HEK293 (cell line): ENCODE data around the gene SERPINB8.

Experiments used
- ZNF341 ChIP-seq: fragments of 450-650 bp; formaldehyde crosslinking; IDR thresholded peaks from 2 replicates; pipeline ENCODE4; 2016; ENCODE audit warnings: low read depth, missing biosample characterization, missing genetic modification characterization
- TF ChIP-seq, protein P1 (sequence below): fragments of 450-650 bp; formaldehyde crosslinking; IDR thresholded peaks from 2 replicates; pipeline ENCODE4 v1.5.1; 2016; ENCODE audit warnings: missing biosample characterization, missing genetic modification characterization

DNA sequence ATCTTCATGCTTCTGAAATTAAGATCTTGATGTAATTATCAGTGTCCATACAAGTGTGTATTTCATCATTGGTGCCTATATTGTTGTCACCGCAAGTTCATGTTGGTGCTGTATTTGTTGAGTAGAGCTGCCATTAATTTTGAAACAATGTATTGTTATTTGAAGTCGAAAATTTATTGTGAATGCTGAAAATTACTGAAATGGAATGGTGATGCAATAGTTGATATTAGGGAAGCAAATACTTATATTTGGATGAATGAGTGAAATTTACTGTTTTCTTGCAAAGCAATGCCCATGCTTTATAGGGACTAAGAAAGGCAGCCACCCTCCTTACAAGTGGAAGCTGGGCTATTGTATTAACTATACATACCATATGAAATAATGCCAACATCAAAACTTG lies 41.6 kb downstream of the SERPINB8 start:
- no peak for TF ChIP-seq ZNF341 (tag by site-specific recombination)
- TF ChIP-seq, protein P1, sequence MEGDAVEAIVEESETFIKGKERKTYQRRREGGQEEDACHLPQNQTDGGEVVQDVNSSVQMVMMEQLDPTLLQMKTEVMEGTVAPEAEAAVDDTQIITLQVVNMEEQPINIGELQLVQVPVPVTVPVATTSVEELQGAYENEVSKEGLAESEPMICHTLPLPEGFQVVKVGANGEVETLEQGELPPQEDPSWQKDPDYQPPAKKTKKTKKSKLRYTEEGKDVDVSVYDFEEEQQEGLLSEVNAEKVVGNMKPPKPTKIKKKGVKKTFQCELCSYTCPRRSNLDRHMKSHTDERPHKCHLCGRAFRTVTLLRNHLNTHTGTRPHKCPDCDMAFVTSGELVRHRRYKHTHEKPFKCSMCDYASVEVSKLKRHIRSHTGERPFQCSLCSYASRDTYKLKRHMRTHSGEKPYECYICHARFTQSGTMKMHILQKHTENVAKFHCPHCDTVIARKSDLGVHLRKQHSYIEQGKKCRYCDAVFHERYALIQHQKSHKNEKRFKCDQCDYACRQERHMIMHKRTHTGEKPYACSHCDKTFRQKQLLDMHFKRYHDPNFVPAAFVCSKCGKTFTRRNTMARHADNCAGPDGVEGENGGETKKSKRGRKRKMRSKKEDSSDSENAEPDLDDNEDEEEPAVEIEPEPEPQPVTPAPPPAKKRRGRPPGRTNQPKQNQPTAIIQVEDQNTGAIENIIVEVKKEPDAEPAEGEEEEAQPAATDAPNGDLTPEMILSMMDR (tag by site-specific recombination), result no peak
